DOHH2 (cell line): ENCODE measurements around the gene PIWIL4.

Source experiments
- CTCF ChIP-seq: fragments of 200-600 bp; sonication (generic); IDR thresholded peaks from one replicate; pipeline ENCODE4 v1.5.1; 2014; ENCODE audit warnings: antibody characterized with exemption, mild to moderate bottlenecking, low read depth, low read length; ENCODE audit not compliant: poor library complexity, severe bottlenecking
- EZH2phosphoT487 ChIP-seq: fragments of 200-600 bp; sonication (generic); IDR thresholded peaks from 2 replicates; pipeline ENCODE4 v1.6.1; 2017; ENCODE audit warnings: borderline replicate concordance, mild to moderate bottlenecking, antibody characterized with exemption, low read length, moderate library complexity, mixed read lengths

- TF ChIP-seq CTCF (no peak), EZH2phosphoT487 (no peak)
Measured at GRCh38 chr11:94593030-94593429, 25.9 kb downstream of the PIWIL4 start.
